Measurements from ENCODE around the gene MRGPRD.

The MRGPRD gene

DNA sequence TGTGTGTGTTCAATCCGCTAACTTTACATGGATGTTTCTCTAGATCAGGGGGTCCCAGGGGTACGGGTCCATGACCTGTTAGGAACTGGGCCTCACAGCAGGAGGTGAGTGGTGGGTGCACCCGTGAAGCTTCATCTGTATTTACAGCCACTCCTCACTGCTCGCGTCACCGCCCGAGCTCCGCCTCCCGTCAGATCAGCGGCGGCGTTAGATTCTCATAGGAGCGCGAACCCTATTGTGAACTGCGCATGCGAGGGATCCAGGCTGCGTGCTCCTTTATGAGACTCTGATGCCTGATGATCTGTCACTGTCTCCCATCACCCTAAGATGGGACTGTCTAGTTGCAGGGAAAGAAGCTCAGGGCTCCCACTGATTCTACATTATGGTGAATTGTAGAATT, 31.9 kb downstream of the MRGPRD start:
- no peak for ATAC-seq (ENCODE audit: insufficient read depth, low read depth)

DNA sequence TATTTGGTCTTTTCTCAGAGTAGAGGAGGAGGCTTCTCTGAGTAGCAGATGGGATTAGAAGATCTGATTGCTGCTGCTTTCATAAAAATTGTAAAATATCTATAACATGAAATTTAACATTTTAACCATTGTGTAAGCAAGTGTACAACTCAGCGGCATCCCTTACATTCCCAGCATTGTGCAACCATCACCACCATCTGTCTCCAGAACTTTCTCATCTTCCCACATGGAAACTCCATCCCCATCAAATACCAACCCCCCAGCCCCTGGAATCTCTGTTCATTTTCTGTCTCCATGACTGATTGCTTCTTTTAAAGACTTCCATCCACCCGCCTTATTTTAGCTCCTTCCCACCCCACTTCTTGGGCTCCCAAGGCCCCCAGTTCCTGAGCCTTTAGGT, 32.3 kb downstream of the MRGPRD start:
- H3K9ac ChIP-seq (ENCODE audit: low read depth, low read length), result no peak overlapping the region
- no peak for DNase-seq

More for the DNA sequence above, 31.9 kb downstream of the MRGPRD start:
- no peak overlapping the region for H2AFZ ChIP-seq (ENCODE audit: low read depth, low read length)
- no peaks in the 10 kb centered on the region for H3K79me2 ChIP-seq (ENCODE audit: insufficient read depth, low read length)
- no peaks in the 10 kb centered on the region for H3K36me3 ChIP-seq (ENCODE audit: insufficient read depth, low read length)
- H3K27ac ChIP-seq (ENCODE audit: low read length), result no peak overlapping the region
- H3K4me3 ChIP-seq (ENCODE audit: low read depth in 1 of 2, low read length in 2 of 2), result no peak overlapping the region
- H3K4me2 ChIP-seq (ENCODE audit: insufficient read depth, low read length), result no peak overlapping the region
- H3K9ac ChIP-seq (ENCODE audit: low read depth, low read length), result no peak overlapping the region
- no peaks in the 10 kb centered on the region for H4K20me1 ChIP-seq (ENCODE audit: insufficient read depth, low read length)
- no peaks in the 10 kb centered on the region for H3K9me3 ChIP-seq (ENCODE audit: insufficient read depth, low read length, severe bottlenecking)
- H3K27me3 ChIP-seq (ENCODE audit: insufficient read depth, low read length, poor library complexity), result no peaks in the 10 kb centered on the region
- no peak for DNase-seq
- H3K4me1 ChIP-seq (ENCODE audit: insufficient read depth, low read length), result no peaks in the 10 kb centered on the region
- no peak for TF ChIP-seq EZH2 (IDR thresholded peaks at IDR 0.05; ENCODE audit: borderline replicate concordance, low read depth, low read length, severe bottlenecking)
- TF ChIP-seq, protein P1, sequence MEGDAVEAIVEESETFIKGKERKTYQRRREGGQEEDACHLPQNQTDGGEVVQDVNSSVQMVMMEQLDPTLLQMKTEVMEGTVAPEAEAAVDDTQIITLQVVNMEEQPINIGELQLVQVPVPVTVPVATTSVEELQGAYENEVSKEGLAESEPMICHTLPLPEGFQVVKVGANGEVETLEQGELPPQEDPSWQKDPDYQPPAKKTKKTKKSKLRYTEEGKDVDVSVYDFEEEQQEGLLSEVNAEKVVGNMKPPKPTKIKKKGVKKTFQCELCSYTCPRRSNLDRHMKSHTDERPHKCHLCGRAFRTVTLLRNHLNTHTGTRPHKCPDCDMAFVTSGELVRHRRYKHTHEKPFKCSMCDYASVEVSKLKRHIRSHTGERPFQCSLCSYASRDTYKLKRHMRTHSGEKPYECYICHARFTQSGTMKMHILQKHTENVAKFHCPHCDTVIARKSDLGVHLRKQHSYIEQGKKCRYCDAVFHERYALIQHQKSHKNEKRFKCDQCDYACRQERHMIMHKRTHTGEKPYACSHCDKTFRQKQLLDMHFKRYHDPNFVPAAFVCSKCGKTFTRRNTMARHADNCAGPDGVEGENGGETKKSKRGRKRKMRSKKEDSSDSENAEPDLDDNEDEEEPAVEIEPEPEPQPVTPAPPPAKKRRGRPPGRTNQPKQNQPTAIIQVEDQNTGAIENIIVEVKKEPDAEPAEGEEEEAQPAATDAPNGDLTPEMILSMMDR (IDR thresholded peaks at IDR 0.05; ENCODE audit: borderline replicate concordance, extremely low read depth, low read length, poor library complexity, severe bottlenecking), result no peak

GRCh38 chr11:68947151-68947550, 33.6 kb downstream of the MRGPRD start:
- Histone ChIP-seq H3K27me3 (ENCODE audit: insufficient read depth, low read length, poor library complexity) (no peaks in the 10 kb centered on the region), H3K9ac (ENCODE audit: low read depth, low read length) (no peak overlapping the region), H2AFZ (ENCODE audit: low read depth, low read length) (no peak overlapping the region), H3K4me3 (ENCODE audit: low read depth in 1 of 2, low read length in 2 of 2) (no peak overlapping the region), H3K9me3 (ENCODE audit: insufficient read depth, low read length, severe bottlenecking) (no peaks in the 10 kb centered on the region), H4K20me1 (ENCODE audit: insufficient read depth, low read length) (no peaks in the 10 kb centered on the region), H3K27ac (ENCODE audit: low read length) (no peak overlapping the region), H3K36me3 (ENCODE audit: insufficient read depth, low read length) (no peaks in the 10 kb centered on the region), H3K79me2 (ENCODE audit: insufficient read depth, low read length) (no peaks in the 10 kb centered on the region), H3K4me2 (ENCODE audit: insufficient read depth, low read length) (no peak overlapping the region), H3K4me1 (ENCODE audit: insufficient read depth, low read length) (no peaks in the 10 kb centered on the region)
- ATAC-seq (ENCODE audit: insufficient read depth, low read depth) (no peak), DNase-seq (no peak)
- no peak for TF ChIP-seq EZH2 (IDR thresholded peaks at IDR 0.05; ENCODE audit: borderline replicate concordance, low read depth, low read length, severe bottlenecking)
- TF ChIP-seq, protein P1 (IDR thresholded peaks at IDR 0.05; ENCODE audit: borderline replicate concordance, extremely low read depth, low read length, poor library complexity, severe bottlenecking), result no peak

More for the DNA sequence above, 32.3 kb downstream of the MRGPRD start:
- Histone ChIP-seq H3K36me3 (ENCODE audit: insufficient read depth, low read length) (no peaks in the 10 kb centered on the region), H3K27ac (ENCODE audit: low read length) (no peak overlapping the region), H2AFZ (ENCODE audit: low read depth, low read length) (no peak overlapping the region), H3K79me2 (ENCODE audit: insufficient read depth, low read length) (no peaks in the 10 kb centered on the region), H3K4me2 (ENCODE audit: insufficient read depth, low read length) (no peak overlapping the region), H3K4me1 (ENCODE audit: insufficient read depth, low read length) (no peaks in the 10 kb centered on the region), H3K9me3 (ENCODE audit: insufficient read depth, low read length, severe bottlenecking) (no peaks in the 10 kb centered on the region), H4K20me1 (ENCODE audit: insufficient read depth, low read length) (no peaks in the 10 kb centered on the region), H3K4me3 (ENCODE audit: low read depth in 1 of 2, low read length in 2 of 2) (no peak overlapping the region), H3K27me3 (ENCODE audit: insufficient read depth, low read length, poor library complexity) (no peaks in the 10 kb centered on the region)
- TF ChIP-seq EZH2 (IDR thresholded peaks at IDR 0.05; ENCODE audit: borderline replicate concordance, low read depth, low read length, severe bottlenecking), result no peak
- TF ChIP-seq, protein P1 (IDR thresholded peaks at IDR 0.05; ENCODE audit: borderline replicate concordance, extremely low read depth, low read length, poor library complexity, severe bottlenecking), result no peak
- no peak for ATAC-seq (ENCODE audit: insufficient read depth, low read depth)
